ENCODE data around the gene EMP3.

EMP3 gene

GRCh38 chr19:48372904-48373303 lies 47.6 kb downstream of the EMP3 start:
- in situ Hi-C loops (cut with MboI; ENCODE audit: low sequenced_read_pairs), result no loop called here

- in situ Hi-C loops (cut with MboI; ENCODE audit: low sequenced_read_pairs), result no loop called here
These were observed 48.2 kb downstream of the EMP3 start for GRCh38 chr19:48373567-48373966.

GRCh38 chr19:48378194-48378570 lies 52.8 kb downstream of the EMP3 start:
- in situ Hi-C loops (cut with MboI; ENCODE audit: low sequenced_read_pairs), result no loop called here

GRCh38 chr19:48379058-48379457 lies 53.7 kb downstream of the EMP3 start:
- in situ Hi-C loops (cut with MboI; ENCODE audit: low sequenced_read_pairs), result no loop called here

All from hTERT RPE-1 (cell line).